GM10847 (cell line): ENCODE data around the gene RBM47.

ENCODE experiments used
- POLR2A ChIP-seq: IDR thresholded peaks from 2 replicates; pipeline ENCODE4 v1.6.1; 2011; ENCODE audit not compliant: insufficient read length; ENCODE audit errors: extremely low read depth

Gene RBM47

GRCh38 chr4:40439519-40439918 is 190.1 kb downstream of the RBM47 start:
- no peak for TF ChIP-seq POLR2A

DNA sequence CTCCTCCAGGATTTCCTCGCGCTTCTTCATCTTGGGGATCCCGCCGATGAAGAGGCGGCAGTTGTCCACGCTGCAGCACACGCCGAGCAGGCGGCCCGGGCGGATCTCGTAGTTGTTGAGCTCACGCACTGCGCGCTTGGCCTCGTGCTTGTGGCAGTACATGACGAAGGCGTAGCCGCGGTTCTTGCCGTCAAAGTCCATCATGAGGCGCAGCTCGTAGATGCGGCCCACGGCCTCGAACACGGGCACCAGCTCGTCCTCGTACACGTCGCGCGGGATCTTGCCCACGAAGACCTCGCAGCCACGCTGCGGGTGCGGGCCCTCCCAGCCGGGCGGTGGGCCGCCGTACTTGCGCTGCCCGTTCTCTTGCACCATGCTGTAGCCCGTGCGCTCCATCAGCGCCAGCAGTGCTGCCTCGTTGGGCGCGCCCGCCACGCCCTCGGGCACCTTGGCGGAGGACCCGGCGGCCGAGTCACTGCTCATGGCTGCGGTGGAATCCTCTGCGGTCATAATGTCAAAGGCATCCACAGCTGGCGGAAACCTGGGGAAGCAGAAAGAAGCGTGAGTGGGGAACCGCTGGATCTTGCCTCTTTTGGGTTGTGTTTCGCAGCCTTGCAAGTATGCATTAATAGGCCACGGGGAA is 191.2 kb downstream of the RBM47 start:
- no peak for TF ChIP-seq POLR2A

- no peak for TF ChIP-seq POLR2A
Measured at GRCh38 chr4:40437741-40438383, 191.8 kb downstream of the RBM47 start.

- TF ChIP-seq POLR2A, result no peak
Measured at GRCh38 chr4:40434126-40434687, 195.5 kb downstream of the RBM47 start.

DNA sequence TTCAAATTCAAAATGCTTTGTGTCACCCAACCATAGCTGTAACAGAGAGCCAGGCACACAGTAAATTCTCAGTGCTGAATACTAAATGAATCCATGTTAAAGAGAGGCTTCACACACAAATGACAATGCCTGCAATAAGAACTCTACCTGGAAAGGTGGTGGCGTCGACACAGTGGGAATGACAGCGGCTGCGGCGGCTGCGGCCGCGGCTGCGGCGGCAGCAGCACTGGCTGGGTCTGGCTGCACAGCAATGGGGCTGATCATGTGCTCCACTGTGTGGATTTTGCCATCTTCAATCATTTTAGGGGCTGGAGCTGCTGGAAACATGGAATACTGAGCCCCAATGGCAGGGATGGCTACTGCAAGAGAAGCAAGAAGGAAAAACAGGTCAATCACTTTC is 197.2 kb downstream of the RBM47 start:
- TF ChIP-seq POLR2A, result no peak

DNA sequence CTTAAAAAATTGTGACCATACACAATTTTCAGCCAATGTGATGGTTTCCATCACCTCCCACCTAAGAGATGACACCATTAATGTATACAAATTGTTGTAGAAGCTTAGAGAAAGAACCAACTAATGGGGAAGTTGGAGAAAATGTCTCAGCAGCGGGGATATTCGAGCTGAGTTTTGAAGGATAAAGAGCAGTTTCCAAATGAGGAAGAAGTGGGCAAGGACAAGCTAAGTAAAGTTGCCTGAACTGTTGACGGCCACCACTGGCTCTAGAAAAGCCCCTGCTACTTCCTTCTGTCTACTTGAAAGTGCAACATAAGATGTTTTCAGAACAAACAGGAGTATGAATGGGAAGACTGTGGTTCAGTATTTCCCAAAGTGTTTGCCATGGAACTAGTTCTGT is 202.5 kb downstream of the RBM47 start:
- TF ChIP-seq POLR2A, result no peak

GRCh38 chr4:40425799-40426574 is 203.7 kb downstream of the RBM47 start:
- no peak for TF ChIP-seq POLR2A

DNA sequence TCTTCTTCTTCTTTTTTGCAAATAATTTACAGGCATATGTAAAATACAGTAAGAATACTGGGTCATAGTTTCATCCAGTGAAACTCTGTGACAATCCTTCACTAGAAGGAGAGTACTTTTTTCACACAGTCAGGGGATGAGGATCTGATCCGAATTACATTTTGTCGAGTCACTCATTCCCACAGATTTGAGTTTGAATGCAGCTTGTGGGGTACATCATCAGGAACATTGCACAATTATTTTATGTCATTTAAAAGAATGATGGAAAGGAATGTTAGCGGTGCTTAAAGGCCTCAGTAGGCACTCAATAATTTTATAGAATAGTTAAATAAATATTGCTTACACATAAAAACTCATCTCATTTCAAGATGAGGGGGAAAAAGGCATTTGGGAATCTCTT is 205.9 kb downstream of the RBM47 start:
- TF ChIP-seq POLR2A, result no peak

- no peak for TF ChIP-seq POLR2A
Measured at GRCh38 chr4:40421839-40422708, 207.6 kb downstream of the RBM47 start.

DNA sequence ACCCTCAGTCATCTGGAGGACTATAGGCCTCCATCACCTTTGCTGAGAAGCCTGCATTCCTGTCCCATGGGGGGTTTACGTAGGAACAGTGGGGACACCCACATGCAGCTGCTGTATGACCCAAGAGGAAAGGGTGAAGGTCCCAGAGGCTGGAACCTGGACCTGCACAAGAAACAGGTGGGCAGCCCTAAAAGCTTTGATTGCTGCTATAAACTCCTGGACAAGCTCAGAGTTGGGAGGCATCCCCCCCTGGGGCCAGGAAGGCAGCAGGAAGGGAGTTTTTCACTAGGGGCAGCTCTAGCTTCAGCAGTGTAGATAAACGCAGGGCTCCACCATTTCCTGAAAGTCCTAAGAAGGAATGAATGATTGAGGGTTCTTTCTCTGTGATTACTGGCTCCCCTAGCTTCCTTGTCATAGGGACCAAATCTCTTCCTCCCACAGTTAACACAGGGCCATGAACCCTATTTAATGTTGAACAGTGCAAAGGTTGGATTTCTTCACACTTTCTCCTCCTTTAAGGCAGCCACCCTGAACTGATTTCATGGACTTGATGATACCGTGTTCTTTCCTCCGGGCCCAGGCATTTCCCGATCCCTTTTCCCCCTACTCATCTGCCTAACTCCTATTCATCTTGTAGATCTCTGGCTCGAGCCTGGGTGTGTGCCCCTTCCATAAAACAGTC is 210.3 kb downstream of the RBM47 start:
- no peak for TF ChIP-seq POLR2A

GRCh38 chr4:40418430-40419230 is 211.0 kb downstream of the RBM47 start:
- no peak for TF ChIP-seq POLR2A

- no peak for TF ChIP-seq POLR2A
Measured at GRCh38 chr4:40417941-40418340, 211.7 kb downstream of the RBM47 start.

GRCh38 chr4:40414673-40415072 is 215.0 kb downstream of the RBM47 start:
- TF ChIP-seq POLR2A, result no peak
